ENCODE measurements around the gene TMEM217. TPM values are rescaled to one million over a fixed set of nuclear protein-coding genes. Genes with fewer than 3 reads are reported as not detected.

Gene TMEM217
- 0.65 TPM in 1 of 2 replicates, not detected in the other for total RNA-seq

GRCh38 chr6:37257634-37258404 lies at the start of gene TMEM217, which contains the start of gene TBC1D22B:
TMEM217 (minus strand) TSS chr6:37258144; CDS start chr6:37219030, 39,114 bp downstream.
TBC1D22B (plus strand) TSS chr6:37257772; CDS start chr6:37257918, 146 bp downstream.

GRCh38 chr6:37169496-37170272 lies 88.3 kb downstream of the TMEM217 start, which contains the start of gene PIM1:
PIM1 (plus strand) TSS chr6:37170152; CDS start chr6:37170576, 424 bp downstream.

Other genes with a start within 250 kb of the TMEM217 start
- 27.4 and 38.3 TPM in 2 replicates for gene PIM1, start 88.0 kb downstream of the TMEM217 start, total RNA-seq
- gene TBC1D22B, start 372 bp downstream of the TMEM217 start, total RNA-seq, result 3.4 and 4.7 TPM in 2 replicates
- 13.9 and 22.7 TPM in 2 replicates for gene RNF8, start 95.8 kb upstream of the TMEM217 start, total RNA-seq
- 16.1 and 26.2 TPM in 2 replicates for gene CMTR1, start 175.1 kb upstream of the TMEM217 start, total RNA-seq
- gene CCDC167, start 241.7 kb upstream of the TMEM217 start, total RNA-seq, result 59.2 and 69.3 TPM in 2 replicates